Stimulated activated naive CD8-positive, alpha-beta T cell treated with anti-CD3 and anti-CD28 coated beads, Interleukin-15, Interleukin-2, amounts not matched to agents 100 U/mL and 50 U/mL, for 24 hours (primary cell): ENCODE data around the gene GSN.

Experiments
- ATAC-seq: fragments of 150-1000 bp; cut with Tn5 transposase; one replicate; pipeline ENCODE4 v1.10.0; 2021
- DNase-seq: peaks from one replicate; pipeline ENCODE4 v3.0.0; 2021

The GSN gene

GRCh38 chr9:121323449-121324151 lies 55.6 kb downstream of the GSN start:
- ATAC-seq (no peak), DNase-seq (no peak)

GRCh38 chr9:121324316-121324715 lies 56.4 kb downstream of the GSN start:
- no peak for DNase-seq
- ATAC-seq, result no peak

DNA sequence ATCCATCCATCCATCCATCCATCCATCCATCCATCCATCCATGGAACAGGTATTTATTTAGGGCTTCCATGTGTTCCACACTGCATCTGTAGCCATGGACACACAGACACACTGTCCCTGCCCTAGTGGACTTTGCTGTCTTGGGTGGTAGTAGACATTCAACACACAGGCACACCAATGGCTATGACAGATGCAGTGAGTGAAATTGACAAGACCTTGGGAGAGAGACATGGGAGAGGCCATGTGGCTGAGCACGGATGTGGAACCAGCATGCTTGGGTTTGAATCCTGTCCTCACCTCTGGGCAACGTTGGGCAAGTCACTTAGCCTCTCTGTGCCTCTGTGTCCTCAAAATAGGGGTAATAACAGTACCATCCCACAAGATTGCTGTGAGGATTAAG lies 56.8 kb downstream of the GSN start:
- no peak for DNase-seq
- no peak for ATAC-seq

DNA sequence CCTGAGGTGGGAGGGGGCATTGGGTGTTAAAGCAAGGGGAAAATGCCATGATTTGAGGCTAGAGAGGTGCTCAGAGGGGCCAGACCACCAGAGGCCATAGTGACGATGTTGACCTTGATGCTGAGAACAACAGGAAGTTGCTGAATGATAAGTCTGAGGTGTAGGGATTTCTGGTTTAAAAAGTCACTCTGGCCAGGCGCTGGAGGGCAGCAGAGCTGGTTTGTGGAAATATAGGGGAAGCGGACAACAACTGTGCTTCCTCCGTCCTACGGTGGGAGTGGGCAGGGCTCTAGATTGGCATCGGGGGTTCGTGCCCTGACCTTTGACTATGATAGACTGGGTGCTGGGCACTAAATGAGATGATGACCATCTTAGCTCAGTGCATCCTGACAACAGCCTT lies 57.4 kb downstream of the GSN start:
- ATAC-seq (no peak), DNase-seq (no peak)

DNA sequence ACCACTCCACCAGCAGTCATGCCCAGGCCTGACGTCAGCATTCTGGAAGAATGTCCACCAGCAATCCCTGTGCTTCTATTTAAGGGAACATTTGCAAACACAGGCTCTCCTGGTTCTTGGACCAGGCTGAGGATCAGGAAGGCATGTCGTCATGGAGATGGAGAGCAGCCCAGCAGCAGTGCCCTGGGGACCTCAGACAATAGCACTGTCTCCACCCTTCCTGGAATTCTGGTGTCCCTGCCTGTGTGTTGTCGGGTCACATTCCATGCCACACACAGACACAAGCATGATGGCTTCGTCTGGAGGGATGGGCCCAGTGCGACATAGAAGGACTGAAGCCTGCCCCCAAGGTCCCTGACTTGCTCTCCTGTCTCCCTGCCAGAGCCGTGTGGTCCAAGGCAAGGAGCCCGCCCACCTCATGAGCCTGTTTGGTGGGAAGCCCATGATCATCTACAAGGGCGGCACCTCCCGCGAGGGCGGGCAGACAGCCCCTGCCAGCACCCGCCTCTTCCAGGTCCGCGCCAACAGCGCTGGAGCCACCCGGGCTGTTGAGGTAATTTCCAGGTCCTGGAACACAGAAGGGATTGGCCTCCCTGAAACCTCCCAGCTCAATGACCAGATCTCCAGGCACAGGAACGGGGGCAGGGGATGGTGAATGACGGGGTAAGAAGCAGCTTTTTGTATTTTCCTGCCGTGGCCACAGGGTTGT lies 58.3 kb downstream of the GSN start:
- DNase-seq (no peak), ATAC-seq (no peak)

DNA sequence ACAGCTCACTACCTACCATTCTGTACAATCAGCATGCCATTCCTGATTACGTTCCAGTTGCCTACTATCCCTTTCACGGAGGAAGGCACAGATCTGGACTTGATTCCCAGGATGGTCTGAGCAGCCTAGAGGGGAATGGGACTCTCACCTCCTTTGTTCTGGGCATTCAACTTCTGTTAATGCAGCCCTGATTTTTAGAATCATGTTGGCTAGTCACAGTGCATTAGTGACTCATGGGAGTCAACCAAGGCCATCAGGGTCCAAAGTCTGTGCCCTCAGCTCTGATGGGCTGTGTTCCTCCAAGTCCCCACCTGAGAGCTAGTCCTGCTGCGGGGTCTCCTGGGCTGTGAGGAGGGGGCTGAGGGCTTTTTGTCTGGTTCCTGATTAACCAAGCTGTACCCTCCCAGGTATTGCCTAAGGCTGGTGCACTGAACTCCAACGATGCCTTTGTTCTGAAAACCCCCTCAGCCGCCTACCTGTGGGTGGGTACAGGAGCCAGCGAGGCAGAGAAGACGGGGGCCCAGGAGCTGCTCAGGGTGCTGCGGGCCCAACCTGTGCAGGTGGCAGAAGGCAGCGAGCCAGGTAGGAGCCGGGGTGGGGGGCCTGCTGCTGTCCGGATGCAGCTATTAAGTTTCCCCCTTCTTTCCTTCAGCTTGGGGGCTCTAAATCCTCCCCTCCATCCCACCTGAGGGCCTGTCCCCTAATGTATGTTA lies 59.1 kb downstream of the GSN start:
- DNase-seq (no peak), ATAC-seq (no peak)

- ATAC-seq (no peak), DNase-seq (no peak)
Observed at GRCh38 chr9:121328476-121328875, 60.5 kb downstream of the GSN start.

- no peak for ATAC-seq
Observed at GRCh38 chr9:121328876-121329681, 61.1 kb downstream of the GSN start.

GRCh38 chr9:121331549-121331948 lies 63.6 kb downstream of the GSN start:
- DNase-seq, result no peak
- ATAC-seq, result no peak

More at GRCh38 chr9:121328876-121329681, 61.1 kb downstream of the GSN start:
- DNase-seq, result no peak

GRCh38 chr9:121331992-121332685 lies 64.2 kb downstream of the GSN start:
- ATAC-seq, result no peak

DNA sequence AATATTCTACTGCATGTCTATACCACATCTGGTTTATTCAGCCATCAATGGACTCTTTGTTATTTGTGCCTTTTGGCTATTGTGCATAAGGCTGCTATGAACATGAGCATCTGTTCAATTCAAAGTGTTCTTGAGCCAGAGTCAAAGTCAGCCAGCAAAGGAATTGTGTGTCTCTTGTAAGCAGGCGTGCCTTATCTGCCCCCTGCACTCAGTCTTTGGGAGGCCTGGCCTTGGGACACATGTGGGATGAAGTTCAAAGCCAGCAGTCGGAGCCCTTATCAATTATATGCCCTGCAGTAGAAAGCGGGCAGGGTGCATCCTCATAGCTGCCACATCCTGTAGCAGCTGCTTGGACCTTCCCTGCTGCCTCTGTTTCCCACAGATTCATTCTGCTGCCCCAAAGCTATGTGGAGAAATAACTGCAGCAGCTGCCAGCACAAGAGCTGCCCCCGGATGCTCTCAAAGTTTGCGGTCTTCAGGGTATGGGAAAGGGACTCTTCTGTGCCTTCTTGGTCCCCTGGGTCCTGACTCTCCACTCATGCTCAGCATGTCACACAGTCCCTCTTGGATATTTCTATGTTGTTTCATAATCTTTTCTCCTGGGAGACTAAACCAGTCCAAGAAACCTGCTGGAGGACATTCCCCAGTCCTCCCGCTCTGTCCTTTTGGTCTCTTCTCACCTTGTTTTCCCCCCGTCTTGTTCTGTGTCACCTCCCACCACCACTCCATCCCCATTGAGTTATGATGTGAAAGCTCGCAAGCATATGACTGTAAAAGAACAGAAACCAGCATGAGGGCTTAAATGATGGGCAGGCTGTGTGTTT lies 66.2 kb downstream of the GSN start:
- DNase-seq (no peak), ATAC-seq (no peak)

More at GRCh38 chr9:121331992-121332685, 64.2 kb downstream of the GSN start:
- no peak for DNase-seq

DNA sequence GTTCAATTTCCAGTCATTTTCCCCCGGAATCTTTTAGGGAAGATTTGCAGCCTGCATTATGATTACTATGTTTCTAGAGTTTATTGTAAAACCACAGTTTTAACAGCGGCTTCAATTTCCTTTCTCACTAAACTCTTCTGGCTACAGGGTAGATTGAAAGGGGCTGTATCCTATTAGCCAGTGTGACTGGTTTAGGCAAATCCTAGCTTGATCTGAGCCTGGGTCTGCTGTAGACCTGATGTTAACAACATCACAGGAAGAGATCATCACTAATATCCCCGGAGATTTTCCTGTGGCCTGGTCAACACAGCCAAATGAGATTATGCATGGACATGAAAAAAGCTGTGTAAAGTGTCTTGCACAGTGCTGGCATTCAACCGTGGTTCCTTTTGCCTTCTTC lies 68.7 kb downstream of the GSN start:
- no peak for ATAC-seq

GRCh38 chr9:121339437-121339836 lies 71.5 kb downstream of the GSN start:
- DNase-seq, result no peak
- no peak for ATAC-seq

More for the DNA sequence above, 68.7 kb downstream of the GSN start:
- DNase-seq, result no peak

DNA sequence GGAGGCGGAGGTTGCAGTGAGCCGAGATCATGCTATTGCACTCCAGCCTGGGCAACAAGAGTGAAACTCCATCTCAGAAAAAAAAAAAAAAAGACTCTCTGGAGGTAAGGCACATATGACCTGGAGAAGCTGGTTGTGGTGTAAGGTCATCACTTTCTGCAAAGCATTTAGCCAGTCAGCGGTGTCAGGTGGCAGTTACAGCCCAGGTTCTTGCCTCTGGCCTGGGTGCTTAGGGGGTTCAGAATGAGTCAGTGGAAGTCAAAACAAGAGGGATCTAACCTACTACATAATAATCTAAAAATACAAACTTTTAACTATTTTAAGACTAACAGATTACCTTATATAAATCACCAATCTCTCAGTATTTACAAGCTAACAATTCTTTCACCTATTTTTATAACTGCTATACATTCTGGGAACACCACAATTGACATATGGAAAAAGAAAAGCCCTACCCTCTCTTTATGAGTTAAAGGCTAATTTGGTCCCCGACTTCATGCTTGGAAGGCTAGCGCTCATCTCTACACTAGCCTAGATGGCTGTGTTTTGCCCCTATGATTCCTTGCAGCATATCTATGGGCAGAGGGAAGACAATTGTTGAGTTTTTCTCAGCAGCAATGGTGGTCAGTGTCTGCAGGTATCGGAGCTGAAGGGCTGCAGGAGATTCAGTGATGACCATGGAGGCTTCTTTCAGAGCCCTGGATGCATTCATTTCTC lies 72.9 kb downstream of the GSN start:
- ATAC-seq, result no peak

GRCh38 chr9:121344184-121344583 lies 76.2 kb downstream of the GSN start:
- ATAC-seq, result no peak
- no peak for DNase-seq

More for the DNA sequence above, 72.9 kb downstream of the GSN start:
- no peak for DNase-seq

DNA sequence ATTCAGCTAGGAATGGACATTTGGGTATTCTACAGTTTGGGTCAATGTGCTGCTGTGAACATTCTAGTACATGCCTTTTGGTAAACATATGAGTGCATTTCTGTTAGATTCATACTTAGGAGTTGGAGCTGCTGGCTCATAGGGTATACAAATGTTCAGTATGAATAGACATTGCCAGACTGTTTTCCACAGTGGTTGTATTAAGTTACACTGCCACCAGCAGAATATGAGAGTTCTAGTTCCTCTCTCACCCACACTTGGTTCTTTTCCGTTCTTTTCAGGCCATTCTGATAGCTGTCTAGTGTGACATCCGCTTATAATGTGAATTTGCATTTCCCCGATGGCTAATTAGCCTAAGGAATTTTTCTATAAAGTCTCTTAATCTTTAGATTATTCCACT lies 77.1 kb downstream of the GSN start:
- DNase-seq, result no peak
- no peak for ATAC-seq

DNA sequence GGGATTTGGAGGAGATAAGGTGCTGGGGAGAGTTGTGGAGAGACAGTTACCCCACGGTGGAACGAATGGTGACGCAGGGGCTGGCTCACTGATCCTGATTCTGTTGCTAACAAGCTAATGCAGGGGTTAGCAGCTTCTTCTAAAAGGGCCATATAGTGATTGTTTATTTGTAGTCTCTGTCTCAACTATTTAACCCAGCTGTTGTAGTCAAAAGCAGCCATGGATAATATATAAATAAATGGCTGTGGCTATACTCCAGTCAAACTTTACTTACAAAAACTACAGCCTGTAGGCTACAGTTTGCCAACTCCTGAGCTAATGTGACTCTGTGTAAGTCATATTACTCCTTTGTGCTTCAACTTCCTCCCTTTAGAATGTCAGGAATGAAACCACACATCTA lies 80.3 kb downstream of the GSN start:
- no peak for ATAC-seq
- no peak for DNase-seq

DNA sequence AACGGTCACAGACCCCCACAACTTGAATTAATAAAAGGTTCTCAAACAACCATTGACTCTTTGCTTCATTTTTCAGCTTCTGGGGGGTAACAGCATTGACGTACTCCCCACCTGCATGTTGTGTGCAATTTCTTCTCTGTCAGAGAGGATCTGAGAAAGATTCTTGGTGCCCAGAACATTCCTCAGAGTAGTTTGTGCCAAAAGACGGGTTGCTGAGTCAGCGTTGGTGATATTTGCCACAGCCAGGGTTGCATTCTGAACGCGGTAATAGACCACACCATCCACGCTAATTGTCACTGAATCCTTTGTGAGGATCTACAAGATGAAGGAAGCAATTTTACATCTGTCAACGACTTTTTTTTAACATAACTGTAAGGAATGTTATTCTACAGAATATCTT lies 81.0 kb downstream of the GSN start:
- no peak for DNase-seq
- no peak for ATAC-seq

DNA sequence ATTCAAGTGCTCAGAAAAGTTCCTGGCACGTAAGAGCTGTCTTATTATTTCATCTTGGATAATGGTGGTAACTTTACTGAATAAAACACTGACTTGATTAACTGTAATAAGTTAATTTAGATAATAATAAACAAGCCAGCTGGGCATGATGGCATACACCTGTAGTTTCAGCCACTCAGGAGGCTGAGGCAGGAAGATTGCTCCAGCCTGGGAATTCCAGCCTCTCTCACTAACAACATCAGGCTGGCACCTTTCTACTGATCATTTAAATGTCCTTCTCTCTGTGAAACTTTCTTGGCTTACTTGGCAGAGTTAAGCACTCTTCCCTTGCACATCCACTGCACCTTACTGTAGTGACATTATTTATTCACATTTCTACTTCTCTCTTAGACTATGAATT lies 82.1 kb downstream of the GSN start:
- ATAC-seq (no peak), DNase-seq (no peak)

DNA sequence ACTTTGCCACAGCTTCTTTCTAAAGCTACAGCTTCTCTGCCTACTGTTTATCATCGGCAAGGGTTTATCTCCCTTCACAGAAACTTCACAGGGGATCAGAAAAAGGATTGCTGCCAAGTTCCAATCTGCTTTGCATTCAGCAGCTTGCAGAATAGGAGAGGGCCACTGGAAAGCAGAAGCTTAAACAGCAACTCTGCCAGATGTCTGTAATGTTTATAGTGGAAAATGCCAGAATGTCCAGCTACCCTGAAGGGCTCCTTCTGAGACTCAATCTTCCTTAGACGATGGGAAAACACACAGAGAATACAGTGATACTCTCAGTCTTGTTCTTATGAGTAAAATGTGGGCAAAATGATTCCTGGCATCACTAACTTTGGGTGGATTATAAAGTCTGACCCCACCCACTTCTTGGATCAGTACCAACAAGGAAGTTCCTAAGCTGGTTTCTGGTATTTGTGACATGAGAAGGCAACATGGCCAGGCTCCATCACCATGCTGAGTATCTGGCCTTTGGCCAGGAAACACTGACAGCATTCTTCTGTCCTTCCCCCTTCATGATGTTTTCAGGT lies 83.1 kb downstream of the GSN start:
- no peak for DNase-seq
- ATAC-seq, result no peak
